HepG2 (cell line): ENCODE data around the gene HINFP. TPM values are rescaled to one million over a fixed set of nuclear protein-coding genes. Genes with fewer than 3 reads are reported as not detected.

Experiments used
- ARID4A ChIP-seq: sonication (generic); formaldehyde crosslinking; IDR thresholded peaks from 2 replicates; pipeline ENCODE4 v1.5.0; 2020; ENCODE audit warnings: mild to moderate bottlenecking, missing genetic modification reagents, borderline replicate concordance
- DPF2 ChIP-seq: sonication (generic); formaldehyde crosslinking; IDR thresholded peaks from 2 replicates; pipeline ENCODE4 v1.4.0; 2020; ENCODE audit warnings: mild to moderate bottlenecking, low read depth, missing genetic modification reagents, borderline replicate concordance
- ESRRA ChIP-seq: sonication (generic); formaldehyde crosslinking; IDR thresholded peaks from 2 replicates; pipeline ENCODE4 v1.5.1; 2020; ENCODE audit warnings: mild to moderate bottlenecking, low read depth, missing genetic modification reagents
- FIP1L1 ChIP-seq: fragments of 200-400 bp; formaldehyde crosslinking; IDR thresholded peaks from 2 replicates; pipeline ENCODE4 v1.6.1; 2018; ENCODE audit warnings: low read depth, mild to moderate bottlenecking, low read length, moderate library complexity, borderline replicate concordance; ENCODE audit not compliant: insufficient read depth
- HHEX ChIP-seq: IDR thresholded peaks from 2 replicates; pipeline ENCODE4 v1.6.1; 2016; ENCODE audit warnings: control low read depth
- MIXL1 ChIP-seq: IDR thresholded peaks from 2 replicates; pipeline ENCODE4 v1.6.1; 2016
- NR3C1 ChIP-seq: sonication (generic); formaldehyde crosslinking; IDR thresholded peaks from 2 replicates; pipeline ENCODE4 v1.4.0; 2020; ENCODE audit warnings: missing genetic modification reagents
- PHF8 ChIP-seq: sonication (generic); formaldehyde crosslinking; IDR thresholded peaks from 2 replicates; pipeline ENCODE4 v1.5.0; 2020; ENCODE audit warnings: missing genetic modification reagents
- PRDM15 ChIP-seq: sonication (generic); formaldehyde crosslinking; IDR thresholded peaks from 2 replicates; pipeline ENCODE4 v1.4.0; 2020; ENCODE audit warnings: missing genetic modification reagents
- SAP130 ChIP-seq: IDR thresholded peaks from 2 replicates; pipeline ENCODE4 v1.6.1; 2016; ENCODE audit warnings: low read depth
- SATB2 ChIP-seq: sonication (generic); formaldehyde crosslinking; IDR thresholded peaks from 2 replicates; pipeline ENCODE4 v1.5.0; 2020; ENCODE audit warnings: missing genetic modification reagents
- ZBTB37 ChIP-seq: sonication (generic); formaldehyde crosslinking; IDR thresholded peaks from 2 replicates; pipeline ENCODE4 v1.4.0; 2020; ENCODE audit warnings: mild to moderate bottlenecking, missing genetic modification reagents
- ZNF3 ChIP-seq: IDR thresholded peaks from 2 replicates; pipeline ENCODE4 v1.7.0; 2017; ENCODE audit warnings: inconsistent platforms
- ZNF34 ChIP-seq: sonication (generic); formaldehyde crosslinking; IDR thresholded peaks from 2 replicates; pipeline ENCODE4 v1.4.0; 2020; ENCODE audit warnings: mild to moderate bottlenecking, missing genetic modification reagents, borderline replicate concordance
- ZNF737 ChIP-seq: sonication (generic); formaldehyde crosslinking; IDR thresholded peaks from 2 replicates; pipeline ENCODE4 v1.5.0; 2020; ENCODE audit warnings: missing genetic modification reagents, mild to moderate bottlenecking, borderline replicate concordance
- ZNF772 ChIP-seq: sonication (generic); formaldehyde crosslinking; IDR thresholded peaks from 2 replicates; pipeline ENCODE4 v1.5.0; 2020; ENCODE audit warnings: mild to moderate bottlenecking, missing genetic modification reagents
- ZNF850 ChIP-seq: sonication (generic); formaldehyde crosslinking; conservative IDR thresholded peaks from 2 replicates; pipeline ENCODE4 v1.9.0; 2021; ENCODE audit warnings: mild to moderate bottlenecking, missing genetic modification reagents
- ZSCAN20 ChIP-seq: sonication (generic); formaldehyde crosslinking; IDR thresholded peaks from 2 replicates; pipeline ENCODE4 v1.4.0; 2020; ENCODE audit warnings: missing genetic modification reagents, mild to moderate bottlenecking, borderline replicate concordance
- polyA plus RNA-seq, 8 experiments: library from polyadenylated mRNA; depleted of rRNA in 3 of 8; stranded (reverse) in 7 of 8; unstranded in 1 of 8; fragments of >200 nt; fragmentation: Illumina TruSeq in 4 of 8; extraction: Trizol in 4 of 8; gene quantifications; 2 replicates each; pipeline versions ENCODE4 v1.2.1 to v1.2.3, GENCODE V29; 2011 to 2016; ENCODE audit warnings: low read depth in 4 of 8, missing spikeins in 1 of 8, mixed read lengths in 1 of 8; ENCODE audit not compliant: insufficient read depth in 1 of 8
- total RNA-seq, 5 experiments: library from RNA; depleted of rRNA; stranded (reverse); fragments of >200 nt; fragmentation: Illumina TruSeq; extraction: Trizol; gene quantifications; 2 replicates each; pipeline ENCODE4 v1.2.3, GENCODE V29; 2016; ENCODE audit warnings: low read depth in 1 of 5

HINFP gene
- total and polyA plus RNA-seq, 2 of the 13 experiments (the other 11 are each of a cell fraction or from before 2014, with no cell fraction given) = 15.1 to 21.4 TPM

- no peak for TF ChIP-seq ZNF737 (CRISPR knock-in tag)
- peak; percentile 88 for TF ChIP-seq ARID4A (CRISPR knock-in tag)
- TF ChIP-seq PRDM15 (CRISPR knock-in tag) = no peak
- TF ChIP-seq ZNF34 (CRISPR knock-in tag) = no peak
- TF ChIP-seq ZBTB37 = no peak
- TF ChIP-seq ZNF850 (CRISPR knock-in tag) = no peak
- TF ChIP-seq ZNF772 (CRISPR knock-in tag) = peak; percentile 77
- 0 out of 2 replicates have a peak, but pooled peaks have one; percentile 30 for TF ChIP-seq SATB2
- TF ChIP-seq FIP1L1 = no peak
- 0 out of 2 replicates have a peak, but pooled peaks have one; percentile 37 for TF ChIP-seq DPF2
- TF ChIP-seq ESRRA (CRISPR knock-in tag) = peak; percentile 73; the same call in 1 of the 2 replicates
- no peak for TF ChIP-seq NR3C1
- TF ChIP-seq HHEX (CRISPR knock-in tag) = no peak
- TF ChIP-seq ZSCAN20 (CRISPR knock-in tag) = 0 out of 2 replicates have a peak, but pooled peaks have one; percentile 14
- TF ChIP-seq SAP130 (CRISPR knock-in tag) = peak; percentile 90
- peak; percentile 88 for TF ChIP-seq PHF8 (CRISPR knock-in tag)
- TF ChIP-seq MIXL1 = 0 out of 2 replicates have a peak, but pooled peaks have one; percentile 12
- no peak for TF ChIP-seq ZNF3 (CRISPR knock-in tag)
Observed at GRCh38 chr11:119084663-119085436, 36.5 kb upstream of the HINFP start, which contains the start of gene HMBS (continued).
